T-cell (primary cell): ENCODE results near the gene PAQR6. TPM values are rescaled to one million over a fixed set of nuclear protein-coding genes. Genes with fewer than 3 reads are reported as not detected.

ENCODE experiments used
- ATAC-seq, 4 experiments: fragments of 200-7000 bp in 3 of 4; fragments of 150-1000 bp in 1 of 4; cut with Tn5 transposase; replicated peaks in 1 of 4; 1 replicate in 3 of 4; 2 replicates in 1 of 4; pipeline ENCODE4 v1.10.0; 2021; ENCODE audit warnings: moderate library complexity in 3 of 4, mild to moderate bottlenecking in 2 of 4, moderate number of reproducible peaks in 1 of 4
- CTCF ChIA-PET, 2 donors: fragments of 300-600 bp; sonication (Branson Sonifier 250); formaldehyde crosslinking; loops; one replicate each; lab custom pipeline; 2022; ENCODE audit warnings: antibody characterized with exemption in 2 of 2; lab: Charles Lee
- POLR2A ChIA-PET, 2 donors: fragments of 300-600 bp; sonication (Branson Sonifier 250); formaldehyde crosslinking; loops; one replicate each; lab custom pipeline; 2022; ENCODE audit warnings: antibody characterized with exemption in 2 of 2; lab: Charles Lee
- DNase-seq, 35 experiments: peaks; one replicate each; pipeline versions ENCODE4 v3.0.0 to v3.0.0-alpha.2; 2013 to 2023
- H3K27ac ChIP-seq: one replicate; pipeline ENCODE4 v1.5.1; 2013; ENCODE audit warnings: low read length
- H3K27me3 ChIP-seq, 2 experiments: replicated peaks in 1 of 2; 1 replicate in 1 of 2; 2 replicates in 1 of 2; pipeline versions ENCODE4 v1.6.1 to v1.7.0; 2013; ENCODE audit warnings: low read length in 1 of 2, mixed read lengths in 1 of 2; ENCODE audit not compliant: control insufficient read depth in 2 of 2, insufficient read depth in 2 of 2; ENCODE audit errors: extremely low read depth in 1 of 2
- H3K36me3 ChIP-seq, 2 donors: 1 replicate in 1 of 2; 2 replicates in 1 of 2; pipeline versions ENCODE4 v1.6.1 to v1.7.0; 2013; ENCODE audit warnings: low read length in 1 of 2; ENCODE audit not compliant: control insufficient read depth in 2 of 2, insufficient read depth in 1 of 2; ENCODE audit errors: extremely low read depth in 1 of 2
- H3K4me1 ChIP-seq, 2 experiments: 1 replicate in 1 of 2; 2 replicates in 1 of 2; pipeline versions ENCODE4 v1.6.1 to v1.7.0; 2013; ENCODE audit warnings: low read length in 2 of 2, mixed read lengths in 1 of 2; ENCODE audit not compliant: insufficient read depth in 2 of 2, control insufficient read depth in 1 of 2; ENCODE audit errors: extremely low read depth in 1 of 2
- H3K4me3 ChIP-seq, 2 donors: 1 replicate in 1 of 2; 2 replicates in 1 of 2; pipeline versions ENCODE4 v1.5.1 to v1.7.0; 2013; ENCODE audit warnings: mild to moderate bottlenecking in 2 of 2, low read length in 1 of 2, moderate library complexity in 1 of 2; ENCODE audit not compliant: control insufficient read depth in 1 of 2; ENCODE audit errors: extremely low read depth in 1 of 2
- H3K9me3 ChIP-seq: 2 replicates; pipeline ENCODE4 v1.7.0; 2013
- H3K27ac Mint-ChIP-seq, 2 donors: one replicate each; pipeline ENCODE4 v1.8.0; 2020 to 2021; ENCODE audit warnings: mild to moderate bottlenecking in 2 of 2, mixed read lengths in 2 of 2
- H3K27me3 Mint-ChIP-seq, 2 donors: one replicate each; pipeline ENCODE4 v1.8.0; 2021 to 2022; ENCODE audit warnings: mixed read lengths in 2 of 2
- H3K36me3 Mint-ChIP-seq: one replicate; pipeline ENCODE4 v1.8.0; 2021; ENCODE audit warnings: mixed read lengths
- H3K4me1 Mint-ChIP-seq, 3 donors: one replicate each; pipeline ENCODE4 v1.8.0; 2020 to 2022; ENCODE audit warnings: mixed read lengths in 3 of 3, mild to moderate bottlenecking in 1 of 3
- H3K4me3 Mint-ChIP-seq, 3 donors: one replicate each; pipeline ENCODE4 v1.8.0; 2020 to 2022; ENCODE audit warnings: mild to moderate bottlenecking in 3 of 3, mixed read lengths in 3 of 3, moderate library complexity in 3 of 3
- H3K9me3 Mint-ChIP-seq, 3 donors: one replicate each; pipeline ENCODE4 v1.8.0; 2020 to 2022; ENCODE audit warnings: mixed read lengths in 3 of 3
- WGBS: methylation state at CpG from one replicate; pipeline ENCODE4 v1.1.5; 2013; ENCODE audit warnings: missing lambda C conversion rate; ENCODE audit not compliant: insufficient coverage; 5-methylcytosine and 5-hydroxymethylcytosine counted together
- total RNA-seq, 35 experiments: library from RNA in 6 of 35; stranded (reverse) in 6 of 35; fragments of 120-200 nt in 1 of 35; gene quantifications; one replicate each; pipeline versions ENCODE4 v1.2.1 to v1.2.4 and lab custom pipeline; 2013 to 2026

PAQR6 gene
- total RNA-seq, 5 donors from 2014 or later (not counting 1 experiment from before 2014, with no cell fraction given), result 2.5 to 3.1 (median 2.9) TPM

DNA sequence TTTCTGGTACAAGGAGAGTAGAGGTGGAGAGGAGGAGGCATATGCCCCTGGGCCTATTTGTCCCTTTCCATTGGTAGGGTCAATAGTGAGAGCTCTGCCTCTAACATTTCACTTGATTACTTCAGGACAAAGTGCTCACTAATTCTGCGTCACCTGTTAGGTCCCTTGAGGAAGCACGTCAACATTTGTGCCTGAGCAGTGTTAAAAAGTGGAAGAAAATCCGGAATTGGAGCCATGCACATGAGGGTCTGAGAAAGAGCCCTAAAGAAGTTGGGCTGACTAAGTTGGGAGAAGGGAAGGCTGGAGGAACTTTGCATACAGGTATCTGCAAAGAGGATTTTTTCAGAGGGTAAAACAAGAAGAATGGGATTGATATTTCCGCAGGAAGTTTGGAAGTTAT, 52.0 kb downstream of the PAQR6 start:
- 88% methylated on average over 4 of the region's 4 CpGs for WGBS
- Mint-ChIP-seq H3K4me1 (peaks cover 74 to 77% (median 75%) of the 10 kb centered on the region in 3 donors), H3K9me3 (no peaks in the 10 kb centered on the region), H3K4me3 (peak overlapping the region in 2 of 3 donors; percentile 50 to 100), H3K27me3 (no peaks in the 10 kb centered on the region), H3K27ac (no peak overlapping the region), H3K36me3 (peaks cover 34% of the 10 kb centered on the region)
- H3K27me3 ChIP-seq, result no peaks in the 10 kb centered on the region
- POLR2A ChIA-PET, result interaction anchor here in 1 of 2 donors (0.6 kb wide), 1 partner anchor 77 kb away, joined by 4 read pairs; no protein-coding TSS in a partner anchor
- CTCF ChIA-PET, result no interaction called here
- ATAC-seq (no peak), DNase-seq (no peak)
- peaks cover 5 to 58% of the 10 kb centered on the region in 2 experiments for H3K4me1 ChIP-seq
- H3K4me3 ChIP-seq, result no peak overlapping the region
- H3K36me3 ChIP-seq, result peaks cover 6 to 22% of the 10 kb centered on the region in 2 donors
- no peaks in the 10 kb centered on the region for H3K9me3 ChIP-seq
- no peak overlapping the region for H3K27ac ChIP-seq

DNA sequence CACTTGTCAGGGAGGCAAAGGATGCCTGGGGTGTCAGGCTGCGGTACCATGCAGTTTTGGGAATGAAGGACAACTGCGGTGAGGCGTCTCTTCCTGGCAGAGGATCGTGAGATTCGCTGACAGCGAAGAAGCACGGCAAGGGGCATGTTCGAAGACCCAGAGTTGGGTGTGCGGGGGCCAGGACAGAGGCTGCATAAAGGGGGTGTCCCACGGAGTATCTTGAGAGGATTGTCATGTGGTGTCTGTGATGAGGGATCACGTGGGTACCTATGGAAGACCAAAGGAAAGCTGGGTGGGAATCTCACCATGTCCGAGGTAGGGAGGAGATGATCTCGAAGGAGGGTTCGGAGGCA, 53.6 kb downstream of the PAQR6 start:
- peak in 1 of 4 experiments; percentile 2 for ATAC-seq
- ChIA-PET CTCF (interaction anchor here (0.5 to 2.2 kb wide), 6 partner anchors 19 to 89 kb away, joined by 3 to 23 read pairs (median 8); partner anchors contain the start of genes PMF1 (in 1 of the 2) and SMG5 (in 1 of the 2)), POLR2A (interaction anchor here in 1 of 2 donors (0.7 to 2.4 kb wide), 4 partner anchors 9 to 449 kb away, joined by 3 to 32 read pairs (median 4); partner anchors contain the start of genes PMF1 and SMG5)

GRCh38 chr1:156193488-156194299, 54.2 kb downstream of the PAQR6 start, which contains the start of gene SLC25A44:
TSS of gene SLC25A44 (plus strand) at chr1:156194104. CDS start at chr1:156199848, 5,744 bp downstream.
- WGBS, result under 1% methylated on average over 57 of the region's 59 CpGs
- peak within 1 kb of the TSS; percentile 94 to 100 (median 98) for H3K4me3 Mint-ChIP-seq
- peak; percentile 97 to 99 (median 99) for ATAC-seq
- Histone ChIP-seq H3K27me3 (no peaks in the 10 kb centered on the region), H3K36me3 (peaks cover 6 to 10% of the 10 kb centered on the region in 2 donors), H3K9me3 (no peaks in the 10 kb centered on the region), H3K4me1 (peaks cover 5 to 40% of the 10 kb centered on the region in 2 experiments), H3K4me3 (peak within 1 kb of the TSS; percentile 85 to 89), H3K27ac (peak within 1 kb of the TSS; percentile 80)
- H3K27me3 Mint-ChIP-seq, result no peaks in the 10 kb centered on the region
- H3K36me3 Mint-ChIP-seq, result peaks cover 20% of the 10 kb centered on the region
- H3K9me3 Mint-ChIP-seq, result no peaks in the 10 kb centered on the region
- peaks cover 54 to 56% (median 55%) of the 10 kb centered on the region in 3 donors for H3K4me1 Mint-ChIP-seq
- peak; percentile 91 to 100 (median 96) for DNase-seq
- peak within 1 kb of the TSS; percentile 89 to 93 for H3K27ac Mint-ChIP-seq
- ChIA-PET POLR2A (interaction anchor here in 1 of 2 donors (0.6 to 2.4 kb wide), 5 partner anchors 9 to 97 kb away, joined by 3 to 32 read pairs (median 4); partner anchors contain the start of genes PMF1 and SMG5), CTCF (interaction anchor here in 1 of 2 donors (0.6 to 2.2 kb wide), 7 partner anchors 15 to 191 kb away, joined by 3 to 23 read pairs (median 5); partner anchors contain the start of genes PMF1 and SMG5)

More for the DNA sequence above, 53.6 kb downstream of the PAQR6 start:
- H3K27me3 ChIP-seq, result no peaks in the 10 kb centered on the region
- H3K36me3 Mint-ChIP-seq, result peaks cover 21% of the 10 kb centered on the region
- H3K4me1 ChIP-seq, result peaks cover 5 to 46% of the 10 kb centered on the region in 2 experiments
- H3K4me3 Mint-ChIP-seq, result peak overlapping the region; percentile 94 to 100 (median 98)
- H3K27ac Mint-ChIP-seq, result peak overlapping the region; percentile 89 to 93
- peak overlapping the region; percentile 85 to 89 for H3K4me3 ChIP-seq
- peaks cover 60 to 61% (median 61%) of the 10 kb centered on the region in 3 donors for H3K4me1 Mint-ChIP-seq
- H3K9me3 ChIP-seq, result no peaks in the 10 kb centered on the region
- H3K9me3 Mint-ChIP-seq, result no peaks in the 10 kb centered on the region
- peaks cover 6 to 10% of the 10 kb centered on the region in 2 donors for H3K36me3 ChIP-seq
- peak overlapping the region; percentile 65 for H3K27ac ChIP-seq
- 5% methylated on average over 12 of the region's 14 CpGs for WGBS
- no peak for DNase-seq
- H3K27me3 Mint-ChIP-seq, result no peaks in the 10 kb centered on the region

Other genes with a start within 250 kb of the PAQR6 start
- gene SSR2, start 227.1 kb downstream of the PAQR6 start, total RNA-seq, result 100 to 1,000 TPM; 230 to 238 (median 232) TPM
- 10 to 100 TPM; 21.9 to 39.6 (median 37.9) TPM for gene UBQLN4, start 194.3 kb downstream of the PAQR6 start, total RNA-seq
- 10 to 100 TPM; 21.5 to 37.8 (median 35.2) TPM for gene LAMTOR2, start 193.3 kb downstream of the PAQR6 start, total RNA-seq
- gene RAB25, start 186.9 kb downstream of the PAQR6 start, total RNA-seq, result 1 to 10 TPM in 3 of 5 donors, under 1 TPM in 2; 0.26 to 2.3 (median 1.9) TPM
- under 1 TPM; 0.03 to 0.58 (median 0.20) TPM for gene MEX3A, start 165.6 kb downstream of the PAQR6 start, total RNA-seq
- gene LMNA, start 133.3 kb downstream of the PAQR6 start, total RNA-seq, result 100 to 1,000 TPM in 2 of 5 donors, 10 to 100 TPM in 3; 40.3 to 970 (median 57.3) TPM
- 10 to 100 TPM in 1 of 5 donors, 1 to 10 TPM in 4; 1.5 to 12.0 (median 2.2) TPM for gene SEMA4A, start 94.5 kb downstream of the PAQR6 start, total RNA-seq
- gene SLC25A44, start 54.0 kb downstream of the PAQR6 start, total RNA-seq, result 10 to 100 TPM; 16.8 to 24.5 (median 21.4) TPM
- 10 to 100 TPM; 54.7 to 58.7 (median 57.6) TPM for gene PMF1, start 35.0 kb downstream of the PAQR6 start, total RNA-seq
- gene BGLAP, start 5.9 kb downstream of the PAQR6 start, total RNA-seq, result 1 to 10 TPM; 1.8 to 7.1 (median 5.2) TPM
- gene SMG5, start 34.8 kb upstream of the PAQR6 start, total RNA-seq, result 10 to 100 TPM; 60.5 to 84.2 (median 81.3) TPM
- gene TMEM79, start 36.3 kb upstream of the PAQR6 start, total RNA-seq, result 10 to 100 TPM in 3 of 5 donors, 1 to 10 TPM in 2; 4.9 to 17.6 (median 17.3) TPM
- 10 to 100 TPM; 18.7 to 25.4 (median 24.1) TPM for gene GLMP, start 47.6 kb upstream of the PAQR6 start, total RNA-seq
- under 1 TPM in 2 of 5 donors, not detected in 3; 0.39 to 0.88 TPM for gene VHLL, start 51.3 kb upstream of the PAQR6 start, total RNA-seq
- gene CCT3, start 90.2 kb upstream of the PAQR6 start, total RNA-seq, result 100 to 1,000 TPM in 4 of 5 donors, 10 to 100 TPM in 1; 87.2 to 138 (median 124) TPM
- gene TSACC, start 90.5 kb upstream of the PAQR6 start, total RNA-seq, result under 1 TPM in 1 of 5 donors, not detected in 4; 0.93 TPM
- gene RHBG, start 121.2 kb upstream of the PAQR6 start, total RNA-seq, result under 1 TPM in 1 of 5 donors, not detected in 4; 0.35 TPM